RWPE2 (cell line): ENCODE data around the gene SUMF2.
"Not testable (repeated sequence)": the region's sequence is repeated elsewhere in the genome, so short reads cannot be mapped to it uniquely, and the experiment has no call there.

Experiments used
- ATAC-seq: fragments of 200-7000 bp; cut with Tn5 transposase; 3 replicates; pipeline ENCODE4 v1.9.1; 2021; ENCODE audit warnings: low read depth
- DNase-seq: peaks from one replicate; pipeline ENCODE4 v3.0.0-alpha.2; 2020; ENCODE audit warnings: low spot score
- H3K27ac ChIP-seq: fragments of 450-650 bp; 2 replicates; pipeline ENCODE4 v1.5.1; 2017; ENCODE audit warnings: mild to moderate bottlenecking; ENCODE audit not compliant: poor library complexity, severe bottlenecking
- H3K27me3 ChIP-seq: fragments of 250-450 bp; sonication (Bioruptor Pico); 2 replicates; pipeline ENCODE4 v1.5.1; 2021; ENCODE audit warnings: mild to moderate bottlenecking, moderate library complexity; ENCODE audit not compliant: insufficient read depth, poor library complexity, severe bottlenecking
- H3K36me3 ChIP-seq: fragments of 250-450 bp; sonication (Bioruptor Pico); 2 replicates; pipeline ENCODE4 v1.5.1; 2020; ENCODE audit warnings: low read depth, mild to moderate bottlenecking, moderate library complexity
- H3K4me1 ChIP-seq: fragments of 250-450 bp; sonication (Bioruptor Pico); 2 replicates; pipeline ENCODE4 v1.5.1; 2021; ENCODE audit warnings: mild to moderate bottlenecking, moderate library complexity; ENCODE audit not compliant: insufficient read depth, poor library complexity, severe bottlenecking
- H3K4me3 ChIP-seq: fragments of 250-450 bp; sonication (Bioruptor Pico); 2 replicates; pipeline ENCODE4 v1.5.1; 2021; ENCODE audit warnings: mild to moderate bottlenecking, moderate library complexity; ENCODE audit not compliant: severe bottlenecking
- H3K9me3 ChIP-seq: fragments of 250-450 bp; sonication (Bioruptor Pico); 2 replicates; pipeline ENCODE4 v1.5.1; 2021; ENCODE audit warnings: mild to moderate bottlenecking, moderate library complexity; ENCODE audit not compliant: severe bottlenecking
- CTCF ChIP-seq: fragments of 450-650 bp; IDR thresholded peaks from one replicate; pipeline ENCODE4 v1.5.1; 2017; ENCODE audit warnings: mild to moderate bottlenecking, moderate library complexity; ENCODE audit not compliant: poor library complexity, severe bottlenecking

Gene SUMF2

GRCh38 chr7:56092789-56093531 is 28.9 kb downstream of the SUMF2 start, which contains the start of gene PHKG1:
PHKG1 (minus strand) TSS chr7:56092952; CDS start chr7:56088941, 4,011 bp downstream.
- Histone ChIP-seq H3K4me1 (no peaks in the 10 kb centered on the region), H3K9me3 (no peaks in the 10 kb centered on the region), H3K27me3 (no peaks in the 10 kb centered on the region), H3K4me3 (no peak within 1 kb of the TSS), H3K36me3 (no peaks in the 10 kb centered on the region), H3K27ac (no peak within 1 kb of the TSS)
- TF ChIP-seq CTCF, result peak; percentile 47
- DNase-seq, result no peak
- ATAC-seq, result peak; percentile 64

- TF ChIP-seq CTCF, result no peak
- no peak overlapping the region for H3K4me3 ChIP-seq
- H3K27me3 ChIP-seq, result no peaks in the 10 kb centered on the region
- H3K9me3 ChIP-seq, result no peaks in the 10 kb centered on the region
- ATAC-seq (peak; percentile 38), DNase-seq (no peak)
- H3K27ac ChIP-seq, result no peak overlapping the region
- H3K4me1 ChIP-seq, result no peaks in the 10 kb centered on the region
- peaks cover 32% of the 10 kb centered on the region for H3K36me3 ChIP-seq
Measured at GRCh38 chr7:56097700-56098099, 33.6 kb downstream of the SUMF2 start.

DNA sequence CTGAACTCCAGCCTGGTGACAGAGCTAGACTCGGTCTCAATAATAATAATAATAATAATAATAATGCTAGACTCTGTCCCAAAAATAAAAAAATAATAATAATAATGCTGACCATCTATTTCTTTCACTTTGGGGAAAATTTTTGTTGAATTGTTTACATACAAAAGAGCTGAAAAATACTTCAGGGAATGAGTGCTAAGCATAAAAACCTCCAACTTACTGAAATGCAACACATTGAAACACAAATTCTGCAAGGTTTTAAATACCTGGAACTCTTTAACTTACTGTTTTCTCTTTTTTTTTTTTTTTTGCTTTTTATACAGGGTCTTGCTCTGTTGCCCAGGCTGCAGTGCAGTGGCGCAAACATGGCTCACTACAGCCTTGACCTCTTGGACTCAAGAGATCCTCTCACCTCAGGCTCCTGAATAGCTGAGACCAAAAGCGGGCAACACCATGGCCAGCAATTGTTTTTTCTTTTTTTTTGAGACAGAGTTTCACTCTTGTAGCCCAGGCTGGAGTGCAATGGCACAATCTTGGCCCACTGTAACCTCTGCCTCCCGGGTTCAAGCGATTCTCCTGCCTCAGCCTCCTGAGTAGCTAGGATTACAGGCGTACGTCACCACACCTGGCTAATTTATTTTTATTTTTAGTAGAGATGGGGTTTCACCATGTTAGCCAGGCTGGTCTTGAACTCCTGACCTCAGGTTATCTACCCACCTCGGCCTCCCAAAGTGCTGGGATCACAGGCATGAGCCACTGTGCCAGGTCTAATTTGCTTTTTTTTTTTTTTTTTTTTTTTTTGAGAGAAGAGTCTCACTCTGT is 34.3 kb downstream of the SUMF2 start:
- H3K36me3 ChIP-seq, result peaks cover 39% of the 10 kb centered on the region
- not testable (repeated sequence) for ATAC-seq, DNase-seq, H3K9me3 ChIP-seq, H3K4me1 ChIP-seq, H3K27me3 ChIP-seq, H3K4me3 ChIP-seq, H3K27ac ChIP-seq

DNA sequence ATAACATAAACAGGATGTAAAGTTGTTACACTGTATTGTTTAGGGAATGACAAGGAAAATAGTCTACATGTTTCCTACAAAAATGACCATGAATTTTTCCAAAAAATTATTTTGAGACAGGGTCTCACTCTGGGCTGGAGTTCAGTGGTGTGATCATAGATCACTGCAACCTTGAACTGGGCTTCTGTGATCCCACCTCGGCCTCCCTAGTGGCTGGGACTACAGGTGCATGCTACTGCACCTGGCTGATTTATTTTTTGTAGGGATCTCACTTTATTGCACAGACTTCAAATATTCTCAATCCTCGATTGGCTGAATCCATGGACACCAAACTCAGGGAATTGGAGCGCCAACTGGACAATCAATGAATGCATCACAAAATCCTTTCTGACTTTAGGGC is 35.6 kb downstream of the SUMF2 start:
- Histone ChIP-seq H3K36me3 (peaks cover 51% of the 10 kb centered on the region), H3K27ac (no peak overlapping the region), H3K27me3 (no peaks in the 10 kb centered on the region), H3K4me1 (no peaks in the 10 kb centered on the region), H3K9me3 (no peaks in the 10 kb centered on the region), H3K4me3 (no peak overlapping the region)
- DNase-seq (no peak), ATAC-seq (peak; percentile 36; the same call in 2 of the 3 replicates)
- TF ChIP-seq CTCF, result no peak

GRCh38 chr7:56104138-56104537 is 40.1 kb downstream of the SUMF2 start:
- not testable (repeated sequence) for H3K27ac ChIP-seq, ATAC-seq, H3K27me3 ChIP-seq, H3K4me1 ChIP-seq, DNase-seq, H3K9me3 ChIP-seq, H3K4me3 ChIP-seq
- peaks cover 58% of the 10 kb centered on the region for H3K36me3 ChIP-seq
